Measurements from ENCODE around the gene LAMA2. TPM values are rescaled to one million over a fixed set of nuclear protein-coding genes. Genes with fewer than 3 reads are reported as not detected.
A peak's percentile ranks its signal among the peaks of the same experiment; 100 is the strongest.

Gene LAMA2, protein sequence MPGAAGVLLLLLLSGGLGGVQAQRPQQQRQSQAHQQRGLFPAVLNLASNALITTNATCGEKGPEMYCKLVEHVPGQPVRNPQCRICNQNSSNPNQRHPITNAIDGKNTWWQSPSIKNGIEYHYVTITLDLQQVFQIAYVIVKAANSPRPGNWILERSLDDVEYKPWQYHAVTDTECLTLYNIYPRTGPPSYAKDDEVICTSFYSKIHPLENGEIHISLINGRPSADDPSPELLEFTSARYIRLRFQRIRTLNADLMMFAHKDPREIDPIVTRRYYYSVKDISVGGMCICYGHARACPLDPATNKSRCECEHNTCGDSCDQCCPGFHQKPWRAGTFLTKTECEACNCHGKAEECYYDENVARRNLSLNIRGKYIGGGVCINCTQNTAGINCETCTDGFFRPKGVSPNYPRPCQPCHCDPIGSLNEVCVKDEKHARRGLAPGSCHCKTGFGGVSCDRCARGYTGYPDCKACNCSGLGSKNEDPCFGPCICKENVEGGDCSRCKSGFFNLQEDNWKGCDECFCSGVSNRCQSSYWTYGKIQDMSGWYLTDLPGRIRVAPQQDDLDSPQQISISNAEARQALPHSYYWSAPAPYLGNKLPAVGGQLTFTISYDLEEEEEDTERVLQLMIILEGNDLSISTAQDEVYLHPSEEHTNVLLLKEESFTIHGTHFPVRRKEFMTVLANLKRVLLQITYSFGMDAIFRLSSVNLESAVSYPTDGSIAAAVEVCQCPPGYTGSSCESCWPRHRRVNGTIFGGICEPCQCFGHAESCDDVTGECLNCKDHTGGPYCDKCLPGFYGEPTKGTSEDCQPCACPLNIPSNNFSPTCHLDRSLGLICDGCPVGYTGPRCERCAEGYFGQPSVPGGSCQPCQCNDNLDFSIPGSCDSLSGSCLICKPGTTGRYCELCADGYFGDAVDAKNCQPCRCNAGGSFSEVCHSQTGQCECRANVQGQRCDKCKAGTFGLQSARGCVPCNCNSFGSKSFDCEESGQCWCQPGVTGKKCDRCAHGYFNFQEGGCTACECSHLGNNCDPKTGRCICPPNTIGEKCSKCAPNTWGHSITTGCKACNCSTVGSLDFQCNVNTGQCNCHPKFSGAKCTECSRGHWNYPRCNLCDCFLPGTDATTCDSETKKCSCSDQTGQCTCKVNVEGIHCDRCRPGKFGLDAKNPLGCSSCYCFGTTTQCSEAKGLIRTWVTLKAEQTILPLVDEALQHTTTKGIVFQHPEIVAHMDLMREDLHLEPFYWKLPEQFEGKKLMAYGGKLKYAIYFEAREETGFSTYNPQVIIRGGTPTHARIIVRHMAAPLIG (N-terminal part only)
- total RNA-seq = 10 to 100 TPM; 56.0 to 94.8 TPM
- polyA plus RNA-seq (ENCODE audit: insufficient read depth, low read depth, low replicate concordance) = 25.9 TPM
- long read RNA-seq, donor 1, partial matches to known transcripts = 105 of 105 reads
- long read RNA-seq, donor 1, other reads (novel, unspliced or antisense) = 0 of 105 reads
- long read RNA-seq, donor 2, partial matches to known transcripts = 34 of 34 reads
- long read RNA-seq, donor 2, other reads (novel, unspliced or antisense) = 0 of 34 reads

DNA sequence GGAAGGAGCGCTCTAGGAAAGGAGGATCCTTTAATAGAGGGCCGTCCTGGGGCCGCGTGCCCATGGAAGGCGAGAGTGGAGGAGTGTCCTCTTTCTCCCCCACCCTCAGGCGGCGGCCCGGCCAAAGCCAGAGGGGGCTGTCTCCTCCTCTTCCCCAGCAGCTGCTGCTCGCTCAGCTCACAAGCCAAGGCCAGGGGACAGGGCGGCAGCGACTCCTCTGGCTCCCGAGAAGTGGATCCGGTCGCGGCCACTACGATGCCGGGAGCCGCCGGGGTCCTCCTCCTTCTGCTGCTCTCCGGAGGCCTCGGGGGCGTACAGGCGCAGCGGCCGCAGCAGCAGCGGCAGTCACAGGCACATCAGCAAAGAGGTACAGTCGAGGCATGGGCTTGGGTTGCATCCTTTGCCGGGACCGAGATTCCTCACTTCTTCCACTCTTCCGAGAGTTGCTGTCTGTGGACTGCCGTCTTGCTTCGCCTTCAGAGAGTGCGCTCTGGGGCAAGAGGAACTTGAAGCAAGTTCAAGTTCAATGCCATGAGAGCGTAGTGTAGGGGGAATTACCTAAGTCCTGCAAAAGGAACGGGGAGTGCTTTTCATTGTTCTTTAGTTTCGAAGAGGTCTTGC, at the start of gene LAMA2:
LAMA2 (plus strand) TSS at position 148 of the 621 bp plus-strand sequence; CDS start at position 256, 108 bp downstream.
- H3K27ac ChIP-seq = peak within 1 kb of the TSS; percentile 86 to 91
- H3K9me3 ChIP-seq = no peaks in the 10 kb centered on the region
- intact Hi-C loops (cut with DNase I; ENCODE audit: low total_unique reads) = no loop called here
- 2% methylated on average over 21 to 33 of the region's 36 CpGs for WGBS, 2 donors
- H3K36me3 ChIP-seq (ENCODE audit: low read depth, missing control alignments) = no peaks in the 10 kb centered on the region
- TF ChIP-seq POLR2A (IDR thresholded peaks at IDR 0.05) = peak; percentile 12
- TF ChIP-seq, protein P1, sequence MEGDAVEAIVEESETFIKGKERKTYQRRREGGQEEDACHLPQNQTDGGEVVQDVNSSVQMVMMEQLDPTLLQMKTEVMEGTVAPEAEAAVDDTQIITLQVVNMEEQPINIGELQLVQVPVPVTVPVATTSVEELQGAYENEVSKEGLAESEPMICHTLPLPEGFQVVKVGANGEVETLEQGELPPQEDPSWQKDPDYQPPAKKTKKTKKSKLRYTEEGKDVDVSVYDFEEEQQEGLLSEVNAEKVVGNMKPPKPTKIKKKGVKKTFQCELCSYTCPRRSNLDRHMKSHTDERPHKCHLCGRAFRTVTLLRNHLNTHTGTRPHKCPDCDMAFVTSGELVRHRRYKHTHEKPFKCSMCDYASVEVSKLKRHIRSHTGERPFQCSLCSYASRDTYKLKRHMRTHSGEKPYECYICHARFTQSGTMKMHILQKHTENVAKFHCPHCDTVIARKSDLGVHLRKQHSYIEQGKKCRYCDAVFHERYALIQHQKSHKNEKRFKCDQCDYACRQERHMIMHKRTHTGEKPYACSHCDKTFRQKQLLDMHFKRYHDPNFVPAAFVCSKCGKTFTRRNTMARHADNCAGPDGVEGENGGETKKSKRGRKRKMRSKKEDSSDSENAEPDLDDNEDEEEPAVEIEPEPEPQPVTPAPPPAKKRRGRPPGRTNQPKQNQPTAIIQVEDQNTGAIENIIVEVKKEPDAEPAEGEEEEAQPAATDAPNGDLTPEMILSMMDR (IDR thresholded peaks at IDR 0.05) = peak in 1 of 3 experiments; percentile 22
- peak within 1 kb of the TSS; percentile 65 to 81 for H3K4me3 ChIP-seq
- peak; percentile 92 for DNase-seq
- H3K27me3 ChIP-seq = no peaks in the 10 kb centered on the region
- peaks cover 7% of the 10 kb centered on the region for H3K4me1 ChIP-seq

DNA sequence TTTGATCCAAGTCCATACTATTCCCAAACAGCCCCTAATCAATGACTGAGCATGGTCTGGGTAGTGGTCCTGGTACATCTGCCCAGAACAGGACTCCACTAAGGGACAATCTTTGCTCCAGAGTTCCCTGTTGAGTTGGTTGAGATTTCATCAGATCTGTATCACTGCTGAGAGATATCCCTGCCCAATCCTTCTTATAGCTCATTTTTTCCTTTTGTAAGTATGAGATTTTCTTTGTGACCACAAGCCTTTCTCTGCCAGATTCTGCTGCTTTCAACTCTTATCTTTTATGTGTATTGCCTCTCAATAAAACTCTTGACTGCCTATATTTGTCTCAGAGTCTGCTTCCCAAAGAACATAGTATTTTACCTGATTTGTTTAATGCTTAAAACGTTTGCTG, 46.2 kb upstream of the LAMA2 start:
- no peak for DNase-seq
- Histone ChIP-seq H3K36me3 (ENCODE audit: low read depth, missing control alignments) (no peaks in the 10 kb centered on the region), H3K9me3 (no peaks in the 10 kb centered on the region), H3K4me1 (no peaks in the 10 kb centered on the region), H3K27ac (no peak overlapping the region), H3K4me3 (no peak overlapping the region), H3K27me3 (no peaks in the 10 kb centered on the region)
- TF ChIP-seq, protein P1 (IDR thresholded peaks at IDR 0.05) = no peak
- no peak for TF ChIP-seq POLR2A (IDR thresholded peaks at IDR 0.05)
- WGBS, 2 donors = 39 to 54% methylated on average over 1 of the region's 1 CpG
- intact Hi-C loops (cut with DNase I; ENCODE audit: low total_unique reads) = no loop called here

DNA sequence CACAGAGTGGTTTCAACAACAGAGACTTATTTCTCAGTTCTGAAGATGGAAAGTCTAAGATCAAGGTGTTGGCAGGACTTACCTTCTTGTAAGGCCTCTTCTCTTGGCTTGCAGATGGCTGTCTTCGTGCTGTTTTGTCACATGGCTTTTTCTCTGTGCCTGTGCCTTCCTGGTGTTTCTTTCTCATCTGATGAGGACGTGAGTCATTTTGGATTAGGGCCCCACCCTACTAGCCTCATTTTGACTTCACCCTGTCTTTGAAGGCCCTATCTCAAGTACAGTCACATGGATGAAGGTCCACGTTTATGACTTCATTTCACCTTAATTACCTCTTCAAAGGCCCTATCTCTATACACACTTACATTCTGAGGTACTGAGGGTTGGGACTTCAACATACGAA, 41.4 kb upstream of the LAMA2 start:
- Histone ChIP-seq H3K27me3 (no peaks in the 10 kb centered on the region), H3K36me3 (ENCODE audit: low read depth, missing control alignments) (no peaks in the 10 kb centered on the region), H3K9me3 (no peaks in the 10 kb centered on the region), H3K4me3 (no peak overlapping the region), H3K27ac (no peak overlapping the region), H3K4me1 (no peaks in the 10 kb centered on the region)
- DNase-seq = no peak
- 89 to 92% methylated on average over 4 of the region's 4 CpGs for WGBS, 2 donors
- no peak for TF ChIP-seq POLR2A (IDR thresholded peaks at IDR 0.05)
- TF ChIP-seq, protein P1 (IDR thresholded peaks at IDR 0.05) = no peak
- intact Hi-C loops (cut with DNase I; ENCODE audit: low total_unique reads) = no loop called here

DNA sequence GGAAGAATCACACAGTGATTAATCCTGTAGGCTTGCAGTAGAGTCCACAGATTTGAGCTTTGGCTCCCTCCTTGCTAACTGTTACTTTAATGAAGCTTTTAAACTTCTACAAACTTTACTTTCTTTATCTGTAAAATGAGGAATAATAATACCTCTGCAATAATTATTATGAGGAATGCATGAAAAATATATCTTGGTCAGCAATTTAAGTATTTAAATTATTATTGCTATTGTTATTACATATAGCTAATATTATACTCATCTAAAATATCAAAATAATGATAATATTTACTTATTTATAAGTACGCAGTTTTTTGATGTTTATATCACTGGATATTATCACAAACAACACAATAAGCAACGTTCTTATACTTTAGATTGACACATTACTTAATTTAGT, 38.3 kb upstream of the LAMA2 start:
- H3K27me3 ChIP-seq = no peaks in the 10 kb centered on the region
- H3K9me3 ChIP-seq = no peaks in the 10 kb centered on the region
- intact Hi-C loops (cut with DNase I; ENCODE audit: low total_unique reads) = no loop called here
- H3K4me1 ChIP-seq = no peaks in the 10 kb centered on the region
- WGBS, 2 donors = 85 to 95% methylated on average over 2 of the region's 2 CpGs
- H3K36me3 ChIP-seq (ENCODE audit: low read depth, missing control alignments) = no peaks in the 10 kb centered on the region
- no peak overlapping the region for H3K27ac ChIP-seq
- no peak overlapping the region for H3K4me3 ChIP-seq
- TF ChIP-seq POLR2A (IDR thresholded peaks at IDR 0.05) = no peak
- TF ChIP-seq, protein P1 (IDR thresholded peaks at IDR 0.05) = no peak
- DNase-seq = no peak

Data from testis (tissue), 5 donors.